HG02763 (cell line): ENCODE data around the gene HOXB9.
A peak's percentile ranks its signal among the peaks of the same experiment; 100 is the strongest.

Source experiments
- ATAC-seq: cut with Tn5 transposase; IDR thresholded peaks from one replicate; pipeline ENCODE4 v1.9.1; 2021; ENCODE audit warnings: mild to moderate bottlenecking, moderate library complexity; ENCODE audit not compliant: unreplicated experiment

HOXB9 gene

DNA sequence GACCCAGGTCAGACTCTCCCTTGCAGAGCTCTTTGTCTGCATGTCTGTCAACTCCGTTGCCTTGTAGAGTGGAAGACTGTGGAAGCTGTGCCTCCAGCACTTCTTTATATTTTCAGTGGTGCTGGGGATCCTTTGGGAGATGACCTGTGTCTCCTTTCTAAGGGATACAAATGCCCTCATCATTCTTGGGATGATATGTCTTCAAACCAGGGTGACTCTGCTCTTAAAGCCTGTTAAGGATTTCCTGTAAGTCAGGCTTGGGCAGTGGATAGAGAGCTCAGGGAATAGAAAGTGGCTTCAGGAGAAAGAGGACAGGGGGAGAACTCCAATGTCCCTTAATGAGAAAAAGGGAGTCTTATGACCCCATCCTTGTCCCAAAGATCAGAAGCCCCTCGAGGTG is 37.6 kb downstream of the HOXB9 start:
- ATAC-seq, result no peak

DNA sequence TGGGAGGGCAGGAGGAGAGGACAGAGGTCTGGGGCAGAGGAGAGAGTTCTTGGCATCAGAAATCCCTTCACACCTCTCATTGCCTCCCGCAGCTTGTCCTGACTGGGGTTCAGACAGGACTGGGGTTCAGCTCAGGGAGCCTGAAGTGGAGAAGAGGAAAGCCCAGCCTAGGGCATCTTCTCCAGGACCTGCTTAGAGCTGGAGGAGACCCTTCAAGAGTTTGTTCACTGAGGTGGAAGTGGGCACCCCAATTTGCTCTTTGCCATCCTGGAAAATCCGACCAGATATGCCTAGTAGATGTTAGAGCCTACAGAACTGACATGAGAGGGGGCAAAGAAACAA is 38.1 kb downstream of the HOXB9 start:
- no peak for ATAC-seq

- ATAC-seq, result no peak
Measured at GRCh38 chr17:48587276-48588073, 38.7 kb downstream of the HOXB9 start.

DNA sequence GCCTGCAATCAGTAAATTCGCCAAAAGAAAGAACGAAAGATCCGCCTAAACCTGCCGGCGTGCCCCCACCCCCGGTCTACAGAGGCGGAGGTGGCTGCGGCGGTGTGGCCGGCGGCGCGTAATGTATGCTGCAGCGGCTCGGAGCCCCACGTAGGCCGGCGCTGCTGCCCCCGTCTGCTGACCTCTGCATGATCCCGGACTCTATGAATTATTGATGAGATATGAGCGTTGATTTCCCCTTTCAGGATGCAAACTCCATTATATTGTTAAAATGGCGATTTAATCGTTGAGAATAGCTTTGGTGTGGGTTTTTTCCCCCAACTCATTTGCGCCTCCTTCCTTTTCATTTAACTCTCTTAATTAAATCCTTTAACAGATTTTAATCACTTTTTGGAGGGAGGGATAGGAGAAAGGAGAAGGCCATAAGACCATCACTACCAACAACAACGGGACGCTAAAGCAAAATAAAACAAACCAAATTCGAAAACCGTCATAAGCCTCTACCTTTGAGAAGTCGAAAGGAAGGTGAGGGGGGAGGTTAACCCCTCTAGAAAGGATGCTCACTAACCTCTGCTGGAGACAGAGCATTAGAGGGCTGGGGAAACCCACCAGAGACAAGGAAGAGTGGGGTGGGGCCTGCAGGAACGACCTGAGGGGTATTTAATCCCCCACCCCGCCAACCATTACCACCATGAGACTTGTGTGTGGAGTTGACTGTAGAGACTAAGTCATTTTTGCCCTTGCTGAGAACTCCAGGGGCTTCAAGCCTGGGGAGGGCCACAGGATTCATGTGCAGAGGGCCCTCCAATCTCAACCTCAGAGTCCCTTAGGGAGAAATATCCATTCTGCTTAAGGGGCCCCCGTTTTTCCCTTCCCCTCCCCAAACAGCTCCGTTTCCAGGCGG is 39.6 kb downstream of the HOXB9 start:
- ATAC-seq, result no peak

DNA sequence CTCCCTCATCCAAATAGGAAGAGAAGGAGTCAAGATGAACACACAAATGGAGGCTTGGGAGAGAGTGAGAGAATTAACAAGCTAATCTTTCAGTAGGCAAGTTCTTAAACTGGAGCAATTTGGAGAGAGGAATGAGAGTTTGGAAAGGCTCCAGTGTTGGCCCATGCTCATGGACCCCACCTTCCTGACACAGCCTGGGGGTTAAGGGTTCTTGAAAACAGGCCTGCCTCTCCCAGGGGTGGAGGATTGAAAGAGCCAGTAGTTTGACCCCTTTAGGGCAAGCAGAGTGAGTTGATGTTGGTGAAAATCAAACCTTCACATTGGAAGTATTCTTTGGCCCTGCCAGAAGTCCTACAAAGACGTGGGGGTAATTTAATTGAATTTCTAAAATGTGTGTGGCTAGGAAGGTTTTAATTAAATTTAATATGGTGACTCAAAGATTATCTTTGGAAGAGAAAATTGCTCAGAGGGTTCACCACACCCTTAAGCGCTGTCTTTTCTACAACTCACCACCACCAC is 41.9 kb downstream of the HOXB9 start:
- ATAC-seq, result no peak

- no peak for ATAC-seq
Measured at GRCh38 chr17:48583708-48584222, 42.4 kb downstream of the HOXB9 start.

GRCh38 chr17:48582750-48583069 is 43.4 kb downstream of the HOXB9 start:
- ATAC-seq, result no peak

DNA sequence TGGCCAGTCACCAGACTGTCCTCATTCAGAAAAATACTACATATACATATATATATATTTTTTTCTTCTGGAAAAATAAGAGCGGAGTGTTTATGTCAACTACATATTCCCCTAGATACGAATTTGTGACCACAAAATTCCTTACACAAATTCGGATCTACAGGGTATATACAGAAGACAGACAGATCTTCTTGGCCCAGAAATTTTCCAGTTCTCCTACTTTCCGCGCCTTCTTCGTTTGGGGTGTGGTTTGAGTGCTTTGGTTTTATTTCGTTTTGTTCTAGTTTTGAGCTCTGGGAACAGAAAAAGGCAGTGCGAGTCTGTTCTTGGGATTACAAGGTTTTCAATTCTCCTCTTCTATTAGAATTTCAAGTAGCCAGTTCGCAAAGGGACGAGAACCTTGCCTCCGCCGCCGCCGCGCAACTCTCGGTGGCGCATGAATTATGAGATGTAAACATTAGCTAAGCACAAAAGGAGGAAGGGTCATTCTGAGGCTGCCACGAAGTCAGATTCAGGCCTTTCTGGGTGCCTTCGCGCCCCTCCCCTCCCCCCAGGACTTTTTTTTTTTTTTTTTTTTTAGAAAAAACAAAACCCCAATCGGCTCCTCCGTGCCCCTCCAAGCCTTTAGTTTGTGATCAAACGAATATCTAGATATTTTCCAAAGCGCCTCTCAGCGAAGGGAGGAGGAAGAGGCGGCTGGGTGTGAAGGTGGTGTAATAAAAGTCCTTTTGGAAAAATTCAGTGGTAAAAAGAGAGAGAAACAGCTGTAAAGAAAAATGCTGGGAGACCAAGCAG is 46.2 kb downstream of the HOXB9 start:
- no peak for ATAC-seq

GRCh38 chr17:48579471-48579759 is 46.7 kb downstream of the HOXB9 start:
- no peak for ATAC-seq

DNA sequence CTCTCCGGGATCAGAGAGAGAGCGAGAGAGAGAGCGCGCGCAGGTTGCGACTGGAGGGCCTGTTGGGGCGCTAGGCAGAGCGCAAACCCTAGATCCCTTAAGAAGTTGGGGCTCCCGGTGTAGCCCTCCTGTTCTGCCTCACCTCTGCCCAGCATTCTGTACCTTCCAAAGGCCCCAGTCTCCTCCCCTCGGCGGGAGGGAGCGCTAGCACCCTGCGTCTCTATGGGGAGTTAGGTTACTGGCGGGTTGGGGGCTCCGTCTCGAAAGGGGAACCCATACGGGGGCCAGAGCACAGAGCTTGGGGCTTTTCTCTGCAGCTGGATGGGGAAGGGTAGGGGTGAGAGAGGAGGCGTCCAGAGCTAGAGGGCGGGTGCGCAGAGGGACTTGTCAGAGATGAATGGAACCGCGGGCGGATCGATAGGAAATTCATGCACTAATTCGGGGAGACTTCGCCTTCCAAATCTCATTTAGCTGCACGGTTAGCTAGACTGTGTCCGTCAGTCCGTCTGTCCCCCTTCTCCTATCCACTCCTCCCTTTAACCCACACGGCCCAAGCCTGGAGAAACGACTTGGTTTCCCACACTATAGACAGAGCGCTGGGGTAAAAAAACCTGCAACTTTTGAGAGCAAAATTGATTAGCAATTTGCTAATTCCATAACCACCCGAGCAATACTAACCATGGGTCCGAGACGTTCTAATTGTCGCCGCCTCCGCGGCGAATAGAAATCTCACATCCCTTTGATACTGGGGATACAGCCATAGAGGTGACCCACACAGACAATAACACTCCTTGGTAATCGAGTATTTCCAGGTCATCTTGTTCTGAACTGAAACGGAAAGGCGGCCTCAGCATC is 47.3 kb downstream of the HOXB9 start:
- peak; percentile 25 for ATAC-seq

- ATAC-seq, result peak; percentile 49
Measured at GRCh38 chr17:48577946-48578615, 48.1 kb downstream of the HOXB9 start, which contains the start of gene HOXB4. HOXB4 (minus strand) TSS chr17:48578350; CDS start chr17:48578319, 31 bp downstream.

DNA sequence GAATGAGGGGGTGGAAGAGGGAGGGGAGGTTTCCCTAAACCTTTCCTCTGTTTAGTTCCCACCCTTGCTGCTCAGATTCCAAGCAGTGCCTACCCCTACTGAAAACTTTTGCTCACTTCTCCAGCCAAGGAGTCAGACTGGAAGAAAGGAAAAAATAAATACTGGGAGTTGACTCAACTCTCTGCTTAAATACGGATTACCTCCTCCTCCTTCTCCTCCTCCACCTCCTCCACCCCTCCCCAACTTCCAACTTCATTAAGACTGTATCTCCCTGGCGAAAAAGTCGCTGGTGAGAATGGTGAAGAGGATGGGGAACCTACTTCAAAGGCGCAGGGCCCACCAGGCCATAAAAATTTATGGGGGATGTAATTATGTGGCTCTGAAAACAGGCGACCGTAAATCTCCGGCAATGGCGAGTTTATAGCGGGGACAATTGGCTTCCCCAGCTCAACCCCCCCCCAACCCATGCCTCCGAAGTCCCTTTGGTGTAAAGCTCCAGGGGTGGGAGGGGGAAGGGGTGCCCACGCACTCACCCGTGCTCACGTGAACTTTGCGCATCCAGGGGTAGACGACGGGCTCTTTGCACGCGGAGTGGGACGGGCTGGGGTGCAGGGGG is 48.7 kb downstream of the HOXB9 start:
- no peak for ATAC-seq

- no peak for ATAC-seq
Measured at GRCh38 chr17:48576479-48577309, 49.5 kb downstream of the HOXB9 start.

- no peak for ATAC-seq
Measured at GRCh38 chr17:48575673-48576478, 50.3 kb downstream of the HOXB9 start.

- no peak for ATAC-seq
Measured at GRCh38 chr17:48575066-48575582, 51.0 kb downstream of the HOXB9 start.

DNA sequence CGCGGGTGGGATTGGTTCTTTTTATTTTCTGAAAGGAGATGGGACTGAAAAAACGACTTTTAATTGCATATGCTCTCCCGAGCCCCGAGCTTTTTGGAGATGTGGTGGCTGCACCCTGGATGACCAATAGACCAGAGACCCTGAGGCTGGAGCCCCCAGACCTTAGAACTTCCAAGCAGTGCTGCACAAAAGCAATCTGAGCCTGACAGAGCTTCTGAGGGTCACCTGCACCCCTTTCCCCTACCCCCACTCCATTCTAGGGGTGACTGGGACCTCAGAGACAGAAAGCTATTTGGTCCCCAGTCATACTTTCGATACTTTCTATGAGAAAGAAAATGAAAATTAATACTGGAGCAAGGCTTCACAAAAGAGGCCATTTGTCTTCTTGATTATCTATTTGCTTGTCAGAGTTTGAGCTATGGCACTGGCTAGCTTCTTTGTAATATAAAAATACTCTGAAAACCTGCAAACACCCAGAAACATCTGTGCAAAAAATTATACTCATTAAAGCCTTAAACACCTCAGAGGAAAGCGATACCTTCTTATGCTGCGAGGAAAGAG is 51.6 kb downstream of the HOXB9 start:
- ATAC-seq, result no peak

GRCh38 chr17:48571826-48572417 is 54.2 kb downstream of the HOXB9 start:
- no peak for ATAC-seq
